Measurements from ENCODE around the gene FNTB. TPM values are rescaled to one million over a fixed set of nuclear protein-coding genes. Genes with fewer than 3 reads are reported as not detected.

Gene FNTB
- total RNA-seq, 1 donor from 2014 or later = 28.6 TPM

GRCh38 chr14:65007202-65007601 lies 20.5 kb downstream of the FNTB start:
- Mint-ChIP-seq H3K36me3 (ENCODE audit: low read depth) (peaks cover 8% of the 10 kb centered on the region), H3K9me3 (no peaks in the 10 kb centered on the region), H3K27ac (ENCODE audit: unreplicated experiment) (no peak overlapping the region), H3K27me3 (ENCODE audit: low read depth) (no peaks in the 10 kb centered on the region), H3K4me1 (peaks cover 25% of the 10 kb centered on the region), H3K4me3 (no peak overlapping the region)
- TF ChIP-seq CTCF (conservative IDR thresholded peaks at IDR 0.05) = no peak
- DNase-seq (ENCODE audit: low read depth, low spot score) = no peak

- H3K4me1 Mint-ChIP-seq = peaks cover 20% of the 10 kb centered on the region
- H3K36me3 Mint-ChIP-seq (ENCODE audit: low read depth) = peaks cover 8% of the 10 kb centered on the region
- TF ChIP-seq CTCF (conservative IDR thresholded peaks at IDR 0.05) = no peak
- H3K27me3 Mint-ChIP-seq (ENCODE audit: low read depth) = no peaks in the 10 kb centered on the region
- DNase-seq (ENCODE audit: low read depth, low spot score) = no peak
- H3K4me3 Mint-ChIP-seq = no peak overlapping the region
- H3K9me3 Mint-ChIP-seq = no peaks in the 10 kb centered on the region
- H3K27ac Mint-ChIP-seq (ENCODE audit: unreplicated experiment) = no peak overlapping the region
Measured at GRCh38 chr14:65010211-65010931, 23.7 kb downstream of the FNTB start.

GRCh38 chr14:65011538-65011937 lies 24.8 kb downstream of the FNTB start:
- no peaks in the 10 kb centered on the region for H3K9me3 Mint-ChIP-seq
- H3K36me3 Mint-ChIP-seq (ENCODE audit: low read depth) = peaks cover 5% of the 10 kb centered on the region
- no peak for TF ChIP-seq CTCF (conservative IDR thresholded peaks at IDR 0.05)
- no peak overlapping the region for H3K27ac Mint-ChIP-seq (ENCODE audit: unreplicated experiment)
- H3K4me3 Mint-ChIP-seq = no peak overlapping the region
- H3K4me1 Mint-ChIP-seq = peaks cover 21% of the 10 kb centered on the region
- no peaks in the 10 kb centered on the region for H3K27me3 Mint-ChIP-seq (ENCODE audit: low read depth)
- no peak for DNase-seq (ENCODE audit: low read depth, low spot score)

GRCh38 chr14:65012353-65012752 lies 25.7 kb downstream of the FNTB start:
- H3K4me1 Mint-ChIP-seq = peaks cover 22% of the 10 kb centered on the region
- H3K36me3 Mint-ChIP-seq (ENCODE audit: low read depth) = peaks cover 5% of the 10 kb centered on the region
- H3K4me3 Mint-ChIP-seq = no peak overlapping the region
- DNase-seq (ENCODE audit: low read depth, low spot score) = no peak
- peak overlapping the region; percentile 69 for H3K27ac Mint-ChIP-seq (ENCODE audit: unreplicated experiment)
- H3K9me3 Mint-ChIP-seq = no peaks in the 10 kb centered on the region
- TF ChIP-seq CTCF (conservative IDR thresholded peaks at IDR 0.05) = no peak
- no peaks in the 10 kb centered on the region for H3K27me3 Mint-ChIP-seq (ENCODE audit: low read depth)

GRCh38 chr14:65015391-65015790 lies 28.7 kb downstream of the FNTB start:
- H3K9me3 Mint-ChIP-seq = no peaks in the 10 kb centered on the region
- no peak for TF ChIP-seq CTCF (conservative IDR thresholded peaks at IDR 0.05)
- peaks cover 23% of the 10 kb centered on the region for H3K4me1 Mint-ChIP-seq
- H3K27ac Mint-ChIP-seq (ENCODE audit: unreplicated experiment) = no peak overlapping the region
- no peaks in the 10 kb centered on the region for H3K27me3 Mint-ChIP-seq (ENCODE audit: low read depth)
- H3K4me3 Mint-ChIP-seq = no peak overlapping the region
- no peak for DNase-seq (ENCODE audit: low read depth, low spot score)
- peaks cover 2% of the 10 kb centered on the region for H3K36me3 Mint-ChIP-seq (ENCODE audit: low read depth)

All from neural crest cell (in vitro differentiated cells).